NCI-H510A (cell line): Measurements from ENCODE around the gene EYA2.
A peak's percentile ranks its signal among the peaks of the same experiment; 100 is the strongest.
"Not testable (repeated sequence)": the region's sequence is repeated elsewhere in the genome, so short reads cannot be mapped to it uniquely, and the experiment has no call there.

Source experiments
- DNase-seq: peaks from one replicate; lab custom pipeline; 2025; lab: John Stamatoyannopoulos, UW

Gene EYA2

DNA sequence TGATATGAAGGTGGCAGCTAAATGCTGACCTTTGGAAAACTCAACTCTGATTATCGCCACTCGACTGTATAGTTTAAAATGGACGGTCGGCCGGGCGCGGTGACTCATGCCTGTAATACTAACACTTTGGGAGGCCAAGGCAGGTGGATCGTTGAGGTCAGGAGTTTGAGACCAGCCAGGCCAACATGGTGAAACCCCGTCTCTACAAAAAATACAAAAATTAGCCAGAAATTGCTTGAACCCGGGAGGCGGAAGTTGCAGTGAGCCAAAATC lies 310.1 kb downstream of the EYA2 start:
- DNase-seq = not testable (repeated sequence)

DNA sequence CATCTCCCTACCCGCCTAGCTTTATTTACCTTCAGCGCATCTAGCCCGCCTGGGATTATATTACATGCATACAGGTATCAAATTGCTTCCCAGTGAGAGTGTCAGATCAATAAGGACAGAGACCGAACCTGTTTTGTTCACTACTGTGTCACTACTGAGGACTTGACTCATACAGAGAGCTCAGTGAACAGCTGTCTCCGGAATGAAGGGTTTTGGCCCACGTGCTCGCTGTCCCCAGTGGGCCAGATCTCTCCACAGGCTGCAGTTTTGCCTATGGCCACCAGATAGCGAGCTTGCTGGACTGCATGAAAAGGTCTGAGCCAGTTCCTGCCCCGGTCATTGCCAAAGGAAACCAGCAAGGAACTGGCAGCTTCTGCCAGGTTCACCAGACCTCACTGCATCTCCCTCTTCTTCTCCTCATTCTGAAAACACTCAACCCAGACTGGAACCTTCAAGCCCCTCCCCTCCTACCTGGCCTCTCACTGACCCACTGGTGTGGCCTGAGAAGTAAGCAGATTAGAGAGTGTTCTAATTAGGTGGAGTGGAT lies 311.0 kb downstream of the EYA2 start:
- peak; percentile 88 for DNase-seq

DNA sequence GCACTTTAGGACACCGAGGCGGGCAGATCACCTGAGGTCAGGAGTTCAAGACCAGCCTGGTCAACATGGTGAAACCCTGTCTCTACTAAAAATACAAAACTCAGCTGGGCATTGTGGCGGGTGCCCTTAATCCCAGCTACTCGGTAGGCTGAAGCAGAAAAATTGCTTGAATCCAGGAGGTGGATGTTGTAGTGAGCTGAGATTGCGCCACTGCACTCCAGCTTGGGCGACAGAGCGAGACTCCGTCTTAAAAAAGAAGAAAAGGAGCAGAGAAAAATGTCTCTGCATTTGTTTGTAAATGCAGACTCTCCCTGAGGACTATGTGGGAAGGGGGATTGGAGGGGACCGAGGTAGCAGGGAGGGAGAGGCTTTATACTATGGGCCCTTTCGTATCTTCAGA lies 311.9 kb downstream of the EYA2 start:
- not testable (repeated sequence) for DNase-seq

DNA sequence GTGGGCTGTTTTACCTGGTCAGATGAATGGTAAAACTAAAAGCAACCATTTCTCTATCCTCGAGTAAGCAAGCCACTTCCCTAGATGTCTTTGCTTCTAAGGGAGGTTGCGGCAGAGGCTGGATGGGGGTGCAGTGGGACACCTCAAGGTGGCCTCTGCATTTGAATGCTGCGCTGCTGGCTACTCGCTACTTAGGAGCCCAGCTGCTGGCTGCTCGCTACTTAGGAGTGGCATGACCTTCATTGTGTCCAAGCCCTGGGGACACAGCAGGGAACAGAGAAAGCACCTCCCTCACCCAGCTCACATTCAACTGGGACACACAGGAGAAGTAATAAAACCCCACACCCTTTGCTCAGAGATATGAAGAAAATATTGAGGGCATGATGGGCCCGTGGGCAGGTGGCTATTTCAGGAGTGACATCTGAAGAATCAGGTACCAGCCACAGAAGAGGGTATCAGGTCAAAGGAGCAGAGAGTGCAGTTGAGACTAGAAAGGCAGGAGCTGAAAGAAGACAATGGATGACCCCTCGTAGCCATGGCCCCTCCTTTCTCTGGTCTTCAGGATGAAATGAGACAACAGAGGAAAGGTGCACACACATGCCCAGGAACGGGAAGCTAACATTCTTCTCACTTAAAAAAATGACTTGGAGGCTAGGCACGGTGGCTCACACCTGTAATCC lies 312.5 kb downstream of the EYA2 start:
- no peak for DNase-seq

DNA sequence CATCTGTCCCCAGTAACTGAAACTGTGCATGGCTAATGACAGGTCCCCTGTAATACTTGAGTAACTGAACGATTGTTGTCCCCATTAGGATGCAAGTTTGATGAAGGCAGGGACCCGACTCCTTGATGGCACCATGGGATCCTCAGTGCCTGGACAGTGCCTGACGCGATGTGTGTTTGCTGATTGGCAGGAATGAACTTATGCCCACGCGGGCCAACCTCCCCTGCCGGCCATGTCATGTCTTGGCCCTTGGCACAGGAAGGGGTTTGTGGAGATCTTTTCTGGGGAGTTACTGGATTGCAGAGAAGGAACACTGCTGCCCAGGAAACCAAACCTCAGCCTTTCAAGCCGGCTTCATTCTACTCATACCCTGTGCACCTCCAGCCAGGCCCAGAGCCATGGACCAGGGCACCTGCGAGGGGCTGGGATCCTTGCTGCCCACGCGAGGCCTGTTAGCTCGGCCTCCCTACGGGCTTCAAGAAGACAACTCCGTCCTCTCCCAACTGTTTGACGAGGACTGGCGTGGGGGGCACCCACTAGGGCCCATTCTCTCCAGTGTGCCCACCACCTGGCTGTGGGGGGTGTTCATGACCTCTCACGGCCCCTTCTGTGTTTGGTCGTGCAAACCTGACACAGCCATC lies 314.0 kb downstream of the EYA2 start:
- no peak for DNase-seq

DNA sequence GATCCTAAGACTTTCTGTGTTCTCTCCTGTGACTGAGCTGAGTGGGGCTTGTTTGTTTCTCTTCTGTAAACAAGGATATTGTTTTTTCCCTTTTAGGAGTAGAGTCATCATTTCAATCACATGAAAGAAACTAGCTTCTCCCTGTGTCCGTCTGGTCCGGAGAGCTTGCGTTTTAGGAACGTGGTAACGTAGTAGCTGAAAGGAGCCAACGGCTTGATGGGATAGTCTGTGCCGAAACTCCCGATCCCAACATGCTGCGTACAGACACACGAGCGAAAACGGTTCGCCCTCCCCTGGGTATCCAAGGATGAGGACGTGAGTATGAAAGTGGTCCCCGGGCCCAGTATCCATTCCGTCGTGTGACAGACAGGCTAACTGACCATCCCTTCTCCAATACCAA lies 315.3 kb downstream of the EYA2 start:
- no peak for DNase-seq

DNA sequence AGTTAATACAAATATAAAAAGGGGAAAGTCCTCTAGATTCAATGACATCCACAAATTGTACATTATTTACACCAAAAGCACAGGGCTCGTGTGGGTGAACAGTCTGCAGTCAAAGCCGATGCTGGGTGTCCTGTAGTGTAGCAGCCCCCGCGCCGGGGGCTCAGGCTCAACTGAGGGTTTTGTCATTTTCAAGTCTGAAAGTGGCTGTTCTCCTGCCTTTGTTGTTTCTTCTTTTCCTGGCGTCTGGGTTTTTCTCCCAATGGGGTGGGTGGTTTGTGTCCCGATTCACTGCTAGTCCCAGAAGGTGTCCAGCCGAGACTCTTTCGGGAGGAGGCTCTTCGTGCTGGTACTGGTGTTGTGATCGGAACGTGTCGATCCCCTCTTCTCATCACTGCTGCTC lies 315.8 kb downstream of the EYA2 start:
- DNase-seq = no peak

DNA sequence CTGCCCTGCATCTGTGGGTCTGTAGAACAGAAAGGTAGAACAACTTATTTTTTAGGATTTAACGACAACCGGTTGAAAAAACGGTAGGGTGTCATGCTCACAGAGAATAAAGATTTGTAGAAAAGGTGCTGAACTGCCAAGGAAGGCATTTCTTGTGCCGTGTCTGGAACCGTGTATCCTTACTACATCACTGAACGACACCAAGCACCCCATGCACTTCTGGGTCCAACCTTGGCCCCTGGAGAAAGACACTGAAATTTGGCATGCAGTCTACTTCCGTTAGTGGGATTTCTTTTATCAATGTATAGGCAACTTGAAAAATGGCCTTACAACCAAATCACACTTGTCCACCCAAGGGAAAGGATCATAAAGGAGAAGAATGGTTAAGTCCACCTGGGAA lies 316.4 kb downstream of the EYA2 start:
- no peak for DNase-seq

DNA sequence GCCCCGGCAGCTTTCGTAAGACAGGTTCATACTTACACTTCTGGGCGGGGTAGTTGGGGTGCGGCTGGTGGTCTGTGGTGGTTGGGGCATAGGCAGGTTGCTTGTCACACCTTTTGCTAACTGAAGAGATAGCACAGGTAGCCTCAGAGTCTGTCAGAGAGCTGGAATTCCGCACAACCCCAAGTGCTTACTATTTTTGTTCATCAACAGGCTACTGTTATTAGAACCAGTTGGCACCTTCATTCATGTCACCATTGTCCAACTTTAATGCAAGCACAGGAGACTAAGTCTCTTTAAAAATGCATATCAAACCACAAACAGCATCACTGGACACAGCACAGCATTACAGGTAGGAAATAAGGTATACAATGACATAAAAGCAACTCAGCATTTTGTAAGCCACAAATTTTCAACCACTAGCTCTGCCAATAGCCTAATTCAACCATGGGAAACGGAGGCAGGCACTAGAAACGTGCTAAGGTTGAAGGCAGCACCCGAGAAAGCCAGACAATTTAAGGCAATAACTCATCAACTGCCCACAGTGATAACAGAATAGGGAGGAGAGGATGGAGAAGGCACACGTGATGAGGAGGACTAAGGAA lies 318.1 kb downstream of the EYA2 start:
- no peak for DNase-seq

DNA sequence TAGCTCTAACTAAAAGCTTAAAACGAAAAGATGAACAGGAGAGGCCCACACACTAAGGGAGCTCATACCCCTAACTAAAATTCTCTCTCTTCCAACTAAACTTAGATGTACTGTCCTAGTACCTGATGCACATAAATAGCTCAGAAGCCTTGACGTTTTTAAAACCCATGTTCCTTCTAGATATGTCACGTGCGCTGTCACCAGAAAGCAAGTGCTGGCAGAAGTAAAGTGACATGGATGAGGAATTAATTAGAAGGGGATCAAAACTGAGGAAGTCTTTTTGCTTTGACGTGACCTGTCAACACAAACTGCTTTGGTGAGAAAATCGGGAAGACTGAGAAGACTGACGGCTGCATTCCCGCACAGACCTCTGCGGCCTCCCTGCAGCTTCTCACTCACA lies 319.3 kb downstream of the EYA2 start:
- no peak for DNase-seq

DNA sequence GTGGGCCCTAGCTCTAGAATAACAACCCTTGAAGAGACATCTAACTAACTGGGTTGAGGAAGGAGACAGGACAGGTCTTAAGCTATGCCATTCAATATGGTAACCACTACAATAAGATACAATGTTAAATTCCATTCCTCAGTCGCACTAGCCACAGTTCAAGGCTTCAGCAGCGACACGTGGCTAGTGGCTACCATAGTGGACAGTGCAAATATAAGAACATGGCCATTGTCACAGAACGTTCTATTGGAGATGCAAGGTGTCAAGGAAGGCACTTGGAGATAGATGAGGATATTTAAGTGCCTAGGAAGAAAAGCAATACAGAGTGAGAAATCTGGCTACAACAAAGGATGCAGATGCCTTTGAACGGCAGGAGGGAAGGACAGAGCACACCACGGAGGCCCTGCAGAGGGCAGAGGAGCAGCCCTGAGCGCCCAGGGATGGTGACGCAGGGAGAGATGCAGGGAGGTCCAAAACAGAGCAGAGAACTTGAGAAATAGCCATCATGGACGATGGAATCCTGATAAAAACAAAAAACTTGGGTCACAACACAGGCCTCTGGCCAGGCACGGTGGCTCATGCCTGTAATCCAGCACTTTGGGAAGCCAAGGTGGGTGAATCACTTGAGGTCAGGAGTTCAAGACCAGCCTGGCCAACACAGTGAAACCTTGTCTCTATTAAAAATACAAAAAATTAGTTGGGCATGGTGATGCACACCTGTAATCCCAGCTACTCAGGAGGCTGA lies 321.2 kb downstream of the EYA2 start:
- no peak for DNase-seq

DNA sequence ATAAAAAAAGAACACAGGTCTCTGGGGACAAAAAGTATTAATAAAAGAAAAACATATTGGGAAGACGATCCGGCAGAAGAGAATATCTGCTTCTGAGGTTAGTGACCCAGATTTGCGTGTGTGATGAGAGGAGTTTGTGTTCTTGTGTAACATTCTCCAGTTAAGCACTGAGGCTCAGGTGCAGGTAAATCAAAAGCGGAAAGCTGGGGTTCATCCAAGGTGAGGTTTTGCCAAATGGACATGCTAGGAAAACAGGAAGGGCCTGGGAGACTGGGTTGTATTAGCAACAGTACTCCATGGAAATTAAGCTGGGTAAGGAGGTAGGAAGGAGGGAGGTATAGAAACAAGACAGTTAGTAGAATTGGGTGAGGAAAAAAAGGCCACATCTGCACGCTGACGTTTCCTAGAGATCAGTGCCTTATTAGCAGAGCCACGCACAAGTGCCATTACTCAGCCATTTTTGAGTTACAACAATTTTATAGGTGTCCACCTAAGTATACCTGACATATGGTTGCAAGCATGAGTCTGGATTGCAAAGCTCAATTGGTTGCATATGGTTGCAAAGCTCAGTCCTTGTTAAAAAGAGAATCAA lies 322.3 kb downstream of the EYA2 start:
- DNase-seq = no peak

DNA sequence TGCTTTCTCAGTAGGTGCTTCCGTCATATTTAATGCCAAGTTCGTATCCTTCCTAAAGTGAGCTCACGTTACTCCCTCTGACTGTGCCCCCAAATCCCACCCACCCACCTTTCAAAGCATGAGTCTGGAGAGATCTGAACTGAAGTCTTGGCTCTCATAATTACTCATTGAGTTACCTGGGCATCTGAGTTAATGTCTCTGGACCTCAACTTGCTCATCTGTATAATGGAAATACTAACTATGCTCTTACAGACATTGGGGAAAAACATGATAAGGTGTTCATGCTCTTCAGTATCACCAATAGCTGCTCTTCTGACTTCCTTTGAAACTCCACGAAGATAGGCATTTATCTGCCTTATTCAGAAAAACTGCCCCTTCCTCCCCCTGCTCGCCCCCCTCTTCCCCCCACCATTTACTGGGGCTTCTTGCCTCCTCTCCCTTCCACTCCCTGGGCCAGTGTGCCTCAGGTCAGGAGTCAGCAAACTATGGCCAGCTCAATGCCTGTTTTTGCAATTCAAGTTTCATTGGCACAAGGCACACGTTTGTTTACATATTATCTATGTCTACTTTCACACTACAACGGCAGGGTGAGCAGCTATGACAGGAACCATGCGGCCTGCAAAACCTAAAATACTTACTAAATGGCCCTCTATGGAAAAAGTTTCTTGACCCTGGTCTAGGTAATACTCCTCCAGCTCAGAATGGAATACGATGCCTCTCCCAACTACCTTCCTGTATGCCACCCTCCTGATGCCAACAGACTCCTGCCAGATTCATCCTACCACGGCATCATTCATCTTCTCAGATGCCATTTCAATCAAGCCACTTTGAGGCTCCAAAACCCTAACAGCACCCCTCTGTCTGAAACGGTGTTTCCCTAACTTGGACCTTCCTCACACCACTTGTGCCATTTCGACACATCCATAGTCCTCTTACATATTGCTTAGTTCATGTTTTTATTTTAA lies 323.1 kb downstream of the EYA2 start:
- no peak for DNase-seq

DNA sequence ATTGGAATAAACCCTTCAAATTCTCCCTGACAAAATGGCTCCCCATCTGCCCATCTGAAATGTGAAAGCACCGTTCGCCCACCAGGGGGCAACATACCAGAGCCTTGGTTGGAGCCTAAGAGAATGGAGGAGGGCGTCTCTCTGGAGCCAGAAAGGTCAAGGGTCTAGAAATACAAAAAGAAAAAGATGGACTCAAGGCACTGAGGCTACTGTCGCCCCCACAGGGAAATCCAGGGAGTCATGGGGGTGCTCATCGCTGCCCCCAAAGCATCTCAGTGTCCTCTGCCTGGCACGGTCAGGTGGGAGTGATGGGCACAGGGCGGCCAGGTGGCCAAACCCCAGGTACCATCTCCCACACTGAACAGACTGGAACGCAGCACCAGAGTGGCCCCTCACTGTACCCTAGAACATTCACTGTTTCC lies 325.5 kb downstream of the EYA2 start:
- no peak for DNase-seq

DNA sequence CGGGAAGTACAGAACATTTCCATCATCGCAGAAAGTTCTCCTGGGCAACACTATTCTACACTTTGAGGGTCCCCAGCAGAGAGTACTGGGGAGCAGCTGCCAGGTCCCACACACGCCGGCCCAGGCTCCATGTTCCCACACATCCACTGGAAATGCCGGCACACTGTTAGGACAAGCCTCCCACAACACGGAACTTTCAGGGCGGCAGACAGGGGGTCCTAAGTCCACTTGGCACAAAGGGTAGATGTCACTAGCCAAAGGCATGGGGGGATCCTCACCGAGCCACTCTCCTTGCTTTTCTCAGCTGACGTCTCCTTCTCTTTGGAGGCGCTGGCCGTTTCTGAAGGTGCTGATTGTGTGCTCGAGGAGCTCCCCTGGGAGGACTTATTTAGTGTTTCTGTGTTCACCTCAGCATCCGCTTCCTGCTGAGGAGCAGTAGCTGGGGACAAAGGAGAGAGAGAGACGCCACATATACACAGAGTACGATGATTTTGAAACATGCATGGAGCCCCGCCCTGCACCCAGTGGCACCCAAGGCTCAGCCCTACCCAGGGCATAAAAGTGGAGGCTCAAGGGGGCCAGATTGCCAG lies 326.5 kb downstream of the EYA2 start:
- no peak for DNase-seq

DNA sequence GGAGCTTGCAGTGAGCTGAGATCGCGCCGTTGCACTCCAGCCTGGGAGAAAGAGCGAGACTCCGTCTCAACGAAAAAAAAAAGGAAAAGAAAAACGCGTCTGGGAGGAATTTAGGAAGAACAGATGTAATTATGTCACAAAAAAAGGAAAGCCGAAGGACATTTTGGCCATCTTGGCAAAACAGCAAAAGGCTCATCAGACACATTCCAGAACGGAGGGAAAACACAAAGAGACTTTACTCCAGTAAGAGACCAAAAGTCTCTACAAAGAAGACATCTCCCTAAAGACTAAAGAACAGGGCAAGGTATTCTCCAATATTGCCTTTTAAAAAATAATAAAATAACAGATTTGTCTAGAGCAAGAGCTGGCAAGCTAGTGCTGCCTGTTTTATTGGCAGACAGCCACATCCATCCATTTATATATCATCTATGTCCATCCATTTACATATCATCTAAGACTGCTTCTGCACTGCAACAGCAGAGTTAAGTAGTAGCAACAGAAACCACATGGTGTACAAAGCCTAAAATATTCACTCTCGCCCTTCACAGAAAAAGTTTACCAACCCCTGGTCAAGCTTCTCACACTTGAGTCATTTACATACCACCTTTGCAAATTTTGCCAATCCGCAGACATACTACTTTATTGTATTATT lies 328.0 kb downstream of the EYA2 start:
- no peak for DNase-seq

DNA sequence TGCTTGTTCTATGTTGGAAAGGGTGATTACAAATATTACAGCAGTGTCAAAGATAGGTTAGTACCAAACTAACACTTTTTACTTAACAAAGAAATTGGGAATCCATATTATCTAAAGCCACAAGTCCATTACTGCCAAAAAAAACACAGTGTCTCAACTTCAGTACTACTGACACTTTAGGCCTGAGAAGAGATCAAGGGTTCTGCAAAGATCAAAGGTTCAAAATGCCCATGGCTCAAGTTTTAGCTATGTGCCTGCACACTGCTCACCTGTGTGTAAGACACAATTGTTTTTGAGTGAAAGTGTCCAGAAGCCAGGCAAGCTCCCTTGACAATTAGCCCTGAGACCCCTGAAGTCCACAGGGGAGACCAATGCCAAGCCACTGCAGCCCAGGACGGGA lies 329.3 kb downstream of the EYA2 start:
- no peak for DNase-seq

DNA sequence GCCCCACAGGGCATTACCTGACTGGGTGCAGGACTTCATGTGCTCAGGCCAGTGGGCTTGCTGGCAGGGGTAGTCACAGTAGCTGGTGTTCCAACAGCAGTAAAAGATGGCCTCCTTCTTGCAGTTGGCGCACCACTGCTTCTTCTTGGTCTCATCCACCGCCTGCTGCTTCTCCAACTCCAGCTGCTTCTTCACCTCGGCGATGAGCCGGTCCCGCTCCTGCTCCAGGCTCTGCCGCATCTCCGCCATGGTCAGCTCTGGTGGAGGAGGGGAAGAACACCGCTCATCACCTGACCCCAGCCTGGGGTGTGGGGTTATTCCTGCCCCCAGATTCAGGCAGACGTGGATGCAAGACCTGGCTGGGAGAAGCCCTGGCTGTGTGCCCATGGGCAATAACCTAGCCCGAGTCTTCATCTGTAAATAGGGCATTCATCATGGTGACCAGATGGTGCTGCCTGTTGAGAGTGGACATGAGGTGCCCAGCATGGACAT lies 329.7 kb downstream of the EYA2 start:
- DNase-seq = no peak

DNA sequence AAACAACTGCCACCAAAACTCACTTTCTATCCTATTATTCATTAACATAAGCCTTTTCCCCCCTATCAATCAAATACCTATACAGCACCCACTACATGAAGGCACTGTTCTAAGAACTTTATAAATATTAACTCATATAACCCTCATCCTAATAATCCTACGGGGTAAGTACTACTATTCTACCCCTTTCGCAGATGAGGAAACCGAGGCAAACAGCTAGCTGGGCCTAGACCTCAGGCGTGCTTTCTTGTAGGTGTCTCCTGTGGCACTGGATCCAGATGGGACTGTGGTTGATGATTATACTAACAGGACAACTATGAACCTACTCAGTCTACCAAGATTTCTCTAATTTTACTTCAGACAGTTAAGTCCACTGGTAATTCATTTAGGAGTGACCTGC lies 330.2 kb downstream of the EYA2 start:
- no peak for DNase-seq

DNA sequence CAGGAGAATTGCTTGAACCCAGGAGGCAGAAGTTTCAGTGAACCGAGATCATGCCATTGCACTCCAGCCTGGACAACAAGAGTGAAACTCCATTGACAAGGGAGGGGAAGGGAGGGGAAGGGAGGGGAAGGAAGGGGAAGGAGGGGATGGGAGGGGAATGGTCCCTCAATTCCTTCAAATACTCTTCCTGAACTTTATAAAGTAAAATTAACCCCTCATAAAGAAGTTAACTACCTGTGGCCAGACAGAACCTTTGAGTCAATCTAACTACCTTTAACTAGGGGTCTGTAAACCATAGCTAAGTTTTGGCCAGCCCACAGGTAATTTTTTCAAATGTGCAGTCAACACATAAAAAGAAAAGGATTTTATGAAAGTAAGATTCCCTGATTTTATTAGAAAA lies 330.8 kb downstream of the EYA2 start:
- no peak for DNase-seq
